ENCODE results near the gene TBC1D22A.

- TF ChIP-seq POLR2A (IDR thresholded peaks at IDR 0.05; ENCODE audit: low read length) = no peak
- TF ChIP-seq GATA1 (IDR thresholded peaks at IDR 0.05; ENCODE audit: low read depth, low read length) = no peak
Measured at GRCh38 chr22:46902436-46902835, 140.0 kb downstream of the TBC1D22A start.
